DND-41 (cell line): ENCODE results near the gene TXNDC15.

ENCODE experiments used
- ATAC-seq: fragments of 200-7000 bp; cut with Tn5 transposase; 3 replicates; pipeline ENCODE4 v1.9.1; 2021; ENCODE audit warnings: low read depth; ENCODE audit not compliant: insufficient read depth
- DNase-seq: peaks from one replicate; pipeline ENCODE4 v3.0.0-alpha.2; 2020
- H2AFZ ChIP-seq: 2 replicates; pipeline ENCODE4 v1.6.0; 2012; ENCODE audit warnings: low read depth, low read length
- H3K27ac ChIP-seq: 2 replicates; pipeline ENCODE4 v1.5.1; 2012; ENCODE audit warnings: low read length, inconsistent platforms
- H3K27me3 ChIP-seq: fragments of 200-600 bp; sonication (generic); 2 replicates; pipeline ENCODE4 v1.6.0; 2012; ENCODE audit warnings: low read length, mild to moderate bottlenecking, inconsistent platforms; ENCODE audit not compliant: insufficient read depth, poor library complexity
- H3K36me3 ChIP-seq: 2 replicates; pipeline ENCODE4 v1.5.1; 2012; ENCODE audit warnings: low read length, inconsistent platforms; ENCODE audit not compliant: insufficient read depth
- H3K4me1 ChIP-seq: 2 replicates; pipeline ENCODE4 v1.5.1; 2012; ENCODE audit warnings: mild to moderate bottlenecking, low read length; ENCODE audit not compliant: insufficient read depth
- H3K4me2 ChIP-seq: 2 replicates; pipeline ENCODE4 v1.6.0; 2012; ENCODE audit warnings: mild to moderate bottlenecking, moderate library complexity, low read length, inconsistent platforms; ENCODE audit not compliant: insufficient read depth
- H3K4me3 ChIP-seq, 2 experiments: fragments of 200-600 bp in 1 of 2; shearing (Covaris generic) in 1 of 2; 2 replicates each; pipeline ENCODE4 v1.5.1; 2012 to 2016; ENCODE audit warnings: inconsistent platforms in 2 of 2, low read length in 2 of 2, mild to moderate bottlenecking in 2 of 2, low read depth in 1 of 2, moderate library complexity in 1 of 2
- H3K79me2 ChIP-seq: 2 replicates; pipeline ENCODE4 v1.6.0; 2012; ENCODE audit warnings: low read length, inconsistent platforms; ENCODE audit not compliant: insufficient read depth
- H3K9ac ChIP-seq: 2 replicates; pipeline ENCODE4 v1.6.0; 2012; ENCODE audit warnings: low read depth, mild to moderate bottlenecking, inconsistent platforms, low read length, moderate library complexity
- H3K9me3 ChIP-seq: 2 replicates; pipeline ENCODE4 v1.5.1; 2012; ENCODE audit warnings: low read length, moderate library complexity, mild to moderate bottlenecking, inconsistent platforms; ENCODE audit not compliant: insufficient read depth, severe bottlenecking
- H4K20me1 ChIP-seq: 2 replicates; pipeline ENCODE4 v1.6.0; 2012; ENCODE audit warnings: low read length; ENCODE audit not compliant: insufficient read depth
- EZH2 ChIP-seq: IDR thresholded peaks from 3 replicates; pipeline ENCODE4 v1.6.1; 2012; ENCODE audit warnings: borderline replicate concordance, low read depth, mild to moderate bottlenecking, moderate library complexity, low read length, inconsistent platforms; ENCODE audit not compliant: severe bottlenecking
- TF ChIP-seq, protein P1 (sequence below): IDR thresholded peaks from 2 replicates; pipeline ENCODE4 v1.5.1; 2012; ENCODE audit warnings: borderline replicate concordance, low read length, moderate library complexity, mild to moderate bottlenecking; ENCODE audit not compliant: poor library complexity, severe bottlenecking; ENCODE audit errors: extremely low read depth

Gene TXNDC15

DNA sequence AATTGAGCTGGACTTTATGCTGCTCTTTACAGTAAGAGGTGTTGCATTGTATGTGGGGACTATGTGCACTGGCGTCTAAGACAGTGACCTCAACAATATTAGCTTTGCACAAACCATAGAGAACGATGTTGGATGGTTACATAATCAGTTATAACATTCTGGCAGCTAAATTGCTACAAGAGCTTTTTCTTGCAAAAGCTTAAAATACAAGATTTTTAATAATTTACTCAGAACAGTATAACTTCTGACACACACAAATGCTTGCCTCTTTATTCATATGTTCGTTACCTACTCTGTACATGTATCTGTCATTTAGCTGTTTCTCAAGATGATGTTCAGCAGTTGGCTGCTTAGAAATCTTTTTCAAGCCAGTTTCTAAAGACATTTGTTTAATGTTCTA, 16.8 kb upstream of the TXNDC15 start:
- no peak overlapping the region for H3K9ac ChIP-seq
- H4K20me1 ChIP-seq: peaks cover 8% of the 10 kb centered on the region; the same call in 1 of the 2 replicates
- no peak overlapping the region for H3K27ac ChIP-seq
- H3K36me3 ChIP-seq: peaks cover 70% of the 10 kb centered on the region
- ATAC-seq: no peak
- no peak overlapping the region for H3K4me2 ChIP-seq
- no peaks in the 10 kb centered on the region for H3K9me3 ChIP-seq
- TF ChIP-seq EZH2: no peak
- TF ChIP-seq, protein P1, sequence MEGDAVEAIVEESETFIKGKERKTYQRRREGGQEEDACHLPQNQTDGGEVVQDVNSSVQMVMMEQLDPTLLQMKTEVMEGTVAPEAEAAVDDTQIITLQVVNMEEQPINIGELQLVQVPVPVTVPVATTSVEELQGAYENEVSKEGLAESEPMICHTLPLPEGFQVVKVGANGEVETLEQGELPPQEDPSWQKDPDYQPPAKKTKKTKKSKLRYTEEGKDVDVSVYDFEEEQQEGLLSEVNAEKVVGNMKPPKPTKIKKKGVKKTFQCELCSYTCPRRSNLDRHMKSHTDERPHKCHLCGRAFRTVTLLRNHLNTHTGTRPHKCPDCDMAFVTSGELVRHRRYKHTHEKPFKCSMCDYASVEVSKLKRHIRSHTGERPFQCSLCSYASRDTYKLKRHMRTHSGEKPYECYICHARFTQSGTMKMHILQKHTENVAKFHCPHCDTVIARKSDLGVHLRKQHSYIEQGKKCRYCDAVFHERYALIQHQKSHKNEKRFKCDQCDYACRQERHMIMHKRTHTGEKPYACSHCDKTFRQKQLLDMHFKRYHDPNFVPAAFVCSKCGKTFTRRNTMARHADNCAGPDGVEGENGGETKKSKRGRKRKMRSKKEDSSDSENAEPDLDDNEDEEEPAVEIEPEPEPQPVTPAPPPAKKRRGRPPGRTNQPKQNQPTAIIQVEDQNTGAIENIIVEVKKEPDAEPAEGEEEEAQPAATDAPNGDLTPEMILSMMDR: no peak
- no peaks in the 10 kb centered on the region for H3K27me3 ChIP-seq
- peaks cover 30% of the 10 kb centered on the region for H3K79me2 ChIP-seq
- H2AFZ ChIP-seq: no peak overlapping the region
- DNase-seq: no peak
- H3K4me1 ChIP-seq: peaks cover 3% of the 10 kb centered on the region; the same call in 1 of the 2 replicates
- no peak overlapping the region for H3K4me3 ChIP-seq

DNA sequence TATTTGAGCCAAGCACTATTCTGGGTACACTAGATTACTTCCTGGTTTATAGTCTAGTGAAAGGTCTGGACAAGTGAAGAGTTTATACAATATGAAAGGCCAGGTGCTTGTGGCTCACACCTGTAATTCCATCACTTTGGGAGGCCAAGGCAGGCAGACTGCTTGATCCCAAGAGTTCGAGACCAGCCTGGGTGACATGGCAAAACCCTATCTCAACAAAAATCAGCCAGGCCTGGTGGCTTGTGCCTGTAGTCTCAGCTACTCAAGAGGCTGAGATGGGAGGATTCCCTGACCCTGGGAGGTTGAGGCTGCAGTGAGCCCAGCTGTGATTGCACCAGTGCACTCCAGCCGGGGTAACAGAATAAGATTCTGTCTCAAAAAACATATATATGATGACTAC, 9.5 kb upstream of the TXNDC15 start:
- Histone ChIP-seq H3K4me3 (no peak overlapping the region), H4K20me1 (no peaks in the 10 kb centered on the region), H3K4me1 (no peaks in the 10 kb centered on the region), H3K9me3 (no peaks in the 10 kb centered on the region), H2AFZ (no peak overlapping the region), H3K36me3 (peaks cover 8% of the 10 kb centered on the region; the same call in 1 of the 2 replicates), H3K79me2 (no peaks in the 10 kb centered on the region), H3K9ac (no peak overlapping the region), H3K27ac (no peak overlapping the region), H3K27me3 (no peaks in the 10 kb centered on the region), H3K4me2 (no peak overlapping the region)
- ATAC-seq: no peak
- no peak for DNase-seq
- TF ChIP-seq, protein P1: no peak
- TF ChIP-seq EZH2: no peak

- no peaks in the 10 kb centered on the region for H3K27me3 ChIP-seq
- H3K79me2 ChIP-seq: peaks cover 43% of the 10 kb centered on the region
- TF ChIP-seq EZH2: no peak
- no peaks in the 10 kb centered on the region for H3K9me3 ChIP-seq
- peak overlapping the region; percentile 81 for H3K4me2 ChIP-seq
- H3K27ac ChIP-seq: peak overlapping the region; percentile 99
- peaks cover 40% of the 10 kb centered on the region for H3K4me1 ChIP-seq
- peaks cover 16% of the 10 kb centered on the region for H3K36me3 ChIP-seq
- H4K20me1 ChIP-seq: no peaks in the 10 kb centered on the region
- ATAC-seq (no peak), DNase-seq (peak; percentile 26)
- peak overlapping the region; percentile 97 for H3K9ac ChIP-seq
- H3K4me3 ChIP-seq: peak overlapping the region; percentile 63 to 77; a peak in 3 of 4 replicates
- H2AFZ ChIP-seq: peak overlapping the region; percentile 100
Observed at GRCh38 chr5:134873494-134873893, 677 bp upstream of the TXNDC15 start.

GRCh38 chr5:134874831-134875655, 872 bp downstream of the TXNDC15 start:
- H2AFZ ChIP-seq: peak overlapping the region; percentile 100
- H4K20me1 ChIP-seq: no peaks in the 10 kb centered on the region
- DNase-seq: peak; percentile 46
- H3K9ac ChIP-seq: peak overlapping the region; percentile 97
- peaks cover 58% of the 10 kb centered on the region for H3K79me2 ChIP-seq
- peak; percentile 45 for ATAC-seq
- H3K27me3 ChIP-seq: no peaks in the 10 kb centered on the region
- TF ChIP-seq EZH2: no peak
- TF ChIP-seq, protein P1: no peak
- peaks cover 41% of the 10 kb centered on the region for H3K4me1 ChIP-seq
- no peaks in the 10 kb centered on the region for H3K9me3 ChIP-seq
- peak overlapping the region; percentile 63 to 77 for H3K4me3 ChIP-seq
- peaks cover 18% of the 10 kb centered on the region for H3K36me3 ChIP-seq
- H3K27ac ChIP-seq: peak overlapping the region; percentile 99
- peak overlapping the region; percentile 81 for H3K4me2 ChIP-seq
